GM19438 (cell line): ENCODE data around the gene PDE2A.

Source experiments
- ATAC-seq: cut with Tn5 transposase; IDR thresholded peaks from one replicate; pipeline ENCODE4 v1.9.1; 2021; ENCODE audit warnings: low read depth; ENCODE audit not compliant: unreplicated experiment

PDE2A gene

GRCh38 chr11:72685560-72686480 lies 11.6 kb upstream of the PDE2A start:
- ATAC-seq, result no peak

- no peak for ATAC-seq
These were observed 10.2 kb upstream of the PDE2A start for GRCh38 chr11:72684236-72684912.

- ATAC-seq, result no peak
These were observed 9.6 kb upstream of the PDE2A start for GRCh38 chr11:72683782-72684200.

GRCh38 chr11:72682858-72683243 lies 8.6 kb upstream of the PDE2A start:
- no peak for ATAC-seq

GRCh38 chr11:72682238-72682857 lies 8.1 kb upstream of the PDE2A start:
- no peak for ATAC-seq

- ATAC-seq, result no peak
These were observed 7.3 kb upstream of the PDE2A start for GRCh38 chr11:72681226-72682153.

GRCh38 chr11:72680624-72681158 lies 6.5 kb upstream of the PDE2A start:
- ATAC-seq, result no peak

- no peak for ATAC-seq
These were observed 5.6 kb upstream of the PDE2A start for GRCh38 chr11:72679869-72680268.

GRCh38 chr11:72678524-72678923 lies 4.3 kb upstream of the PDE2A start:
- no peak for ATAC-seq

- ATAC-seq, result no peak
These were observed 2.7 kb upstream of the PDE2A start for GRCh38 chr11:72676861-72677341.

- ATAC-seq, result no peak
These were observed 999 bp upstream of the PDE2A start for GRCh38 chr11:72675221-72675620.

GRCh38 chr11:72673284-72673942 lies 809 bp downstream of the PDE2A start:
- no peak for ATAC-seq

GRCh38 chr11:72672597-72673238 lies 1.5 kb downstream of the PDE2A start:
- no peak for ATAC-seq

GRCh38 chr11:72671152-72672099 lies 2.8 kb downstream of the PDE2A start:
- ATAC-seq, result no peak

- no peak for ATAC-seq
These were observed 4.2 kb downstream of the PDE2A start for GRCh38 chr11:72670041-72670440.

- ATAC-seq, result no peak
These were observed 4.7 kb downstream of the PDE2A start for GRCh38 chr11:72669527-72669926.

- ATAC-seq, result peak; percentile 75
These were observed 5.4 kb downstream of the PDE2A start for GRCh38 chr11:72668629-72669347.
